ENCODE results near the gene ALAD.
"Not testable (repeated sequence)": the region's sequence is repeated elsewhere in the genome, so short reads cannot be mapped to it uniquely, and the experiment has no call there.

Gene ALAD

DNA sequence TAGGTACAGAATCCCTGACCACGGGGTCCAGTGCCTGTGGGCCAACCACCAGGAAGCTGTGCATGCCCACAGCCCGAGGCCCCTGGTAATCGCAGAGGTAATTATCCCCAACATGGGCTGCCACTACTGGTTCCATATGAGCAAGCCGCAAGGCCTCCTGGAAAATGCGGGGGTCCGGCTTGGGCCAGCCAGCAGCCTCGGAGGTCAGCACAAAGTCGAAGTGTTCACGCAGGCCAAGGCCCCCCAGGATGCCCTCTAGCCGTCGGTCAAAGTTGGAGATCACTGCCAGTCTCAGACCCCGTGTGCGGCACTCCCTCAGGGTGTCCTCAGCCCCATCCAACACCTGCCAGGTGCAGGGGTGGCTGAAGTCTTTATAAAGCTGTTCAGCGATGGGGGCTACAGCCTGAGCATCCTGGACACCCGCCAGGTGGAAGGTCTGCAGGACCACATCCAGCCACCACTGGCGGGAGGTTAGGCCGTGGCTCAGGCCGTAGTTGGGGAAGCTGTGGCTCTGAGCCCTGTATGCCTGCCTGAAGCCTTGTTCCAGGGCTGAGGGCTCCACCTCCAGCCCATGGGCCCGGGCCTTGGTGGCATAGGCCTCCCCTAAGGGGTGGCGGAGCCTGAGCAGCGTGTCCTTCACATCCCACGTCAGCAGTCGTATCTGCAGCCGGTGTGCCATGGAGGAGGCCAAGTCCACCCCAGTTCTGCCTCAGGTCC, 27.2 kb downstream of the ALAD start:
- DNase-seq (ENCODE audit: low spot score) = no peak

DNA sequence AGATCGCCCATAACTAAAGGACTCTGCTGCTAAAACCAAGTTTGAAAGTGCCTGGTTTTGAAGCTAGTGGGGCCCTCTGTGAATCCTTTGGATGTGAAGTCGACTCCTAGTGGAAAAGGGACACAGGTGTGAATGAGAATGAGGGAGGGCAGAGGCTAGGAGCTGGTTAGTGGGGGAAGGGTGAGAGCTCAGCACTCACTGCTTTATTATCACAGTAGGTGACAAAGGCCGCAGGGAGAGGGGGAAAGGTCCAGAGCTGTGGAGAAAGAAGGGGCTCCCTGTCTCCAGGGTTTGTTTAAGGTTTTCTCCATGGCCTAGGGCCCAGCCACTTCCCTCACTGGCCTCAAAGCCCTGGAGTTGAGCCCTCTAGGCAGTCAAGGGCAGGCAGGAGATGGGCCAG, 27.8 kb downstream of the ALAD start:
- no peak for DNase-seq (ENCODE audit: low spot score)

DNA sequence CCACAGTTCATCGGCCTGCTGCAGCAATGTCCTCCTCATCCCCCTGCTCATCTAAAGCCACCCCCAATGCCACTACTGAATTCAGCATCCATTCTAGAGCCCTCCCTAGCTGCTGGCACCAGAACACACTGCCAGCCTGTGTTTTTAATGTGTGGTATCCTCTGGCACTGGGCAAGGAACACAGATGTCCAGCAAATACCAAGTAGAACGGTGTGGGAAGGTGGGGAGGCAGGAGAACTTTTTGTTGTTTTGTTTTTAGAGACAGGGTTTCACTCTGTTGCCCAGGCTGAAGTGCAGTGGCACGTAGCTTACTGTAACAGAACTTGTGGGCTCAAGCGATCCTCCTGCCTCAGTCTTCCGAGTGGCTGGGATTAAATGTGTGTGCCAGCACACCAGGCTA, 29.0 kb downstream of the ALAD start:
- no peak for DNase-seq (ENCODE audit: low spot score)

DNA sequence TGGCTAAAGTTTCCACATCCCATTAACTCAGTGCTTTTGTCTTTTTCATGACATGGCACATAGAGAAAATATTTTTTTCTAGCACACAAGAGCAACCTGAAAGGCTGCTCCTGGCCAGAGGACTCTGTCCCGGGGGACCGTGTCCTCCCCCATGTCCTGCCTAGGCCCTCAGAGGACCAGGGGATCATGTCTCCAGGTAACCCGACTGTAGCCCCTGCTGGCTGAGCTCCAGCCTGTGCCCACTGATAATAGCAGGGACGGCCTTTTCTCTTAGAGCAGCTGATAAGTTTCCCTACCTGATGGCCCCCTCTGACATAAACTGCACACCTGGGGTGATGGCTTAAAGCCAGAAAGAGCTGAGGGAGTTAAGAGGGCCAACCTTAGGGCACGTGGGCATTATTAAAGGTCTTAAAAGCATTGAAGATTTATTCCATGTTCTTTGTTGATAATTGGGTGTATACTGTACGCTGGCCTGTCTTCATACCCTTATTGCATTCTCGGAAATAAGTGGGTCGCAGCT, 30.2 kb downstream of the ALAD start:
- no peak for DNase-seq (ENCODE audit: low spot score)

DNA sequence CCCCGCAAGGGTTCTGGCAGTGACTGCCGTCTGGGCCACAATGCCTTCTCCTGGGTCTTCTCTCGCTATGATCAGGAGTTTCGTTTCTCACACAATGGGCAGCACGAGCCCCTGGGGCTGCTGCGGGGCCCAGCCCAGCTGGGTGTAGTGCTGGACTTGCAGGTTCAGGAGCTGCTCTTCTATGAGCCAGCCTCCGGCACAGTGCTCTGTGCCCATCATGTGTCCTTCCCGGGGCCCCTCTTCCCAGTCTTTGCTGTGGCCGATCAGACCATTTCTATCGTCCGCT, 31.3 kb downstream of the ALAD start:
- DNase-seq (ENCODE audit: low spot score) = no peak

DNA sequence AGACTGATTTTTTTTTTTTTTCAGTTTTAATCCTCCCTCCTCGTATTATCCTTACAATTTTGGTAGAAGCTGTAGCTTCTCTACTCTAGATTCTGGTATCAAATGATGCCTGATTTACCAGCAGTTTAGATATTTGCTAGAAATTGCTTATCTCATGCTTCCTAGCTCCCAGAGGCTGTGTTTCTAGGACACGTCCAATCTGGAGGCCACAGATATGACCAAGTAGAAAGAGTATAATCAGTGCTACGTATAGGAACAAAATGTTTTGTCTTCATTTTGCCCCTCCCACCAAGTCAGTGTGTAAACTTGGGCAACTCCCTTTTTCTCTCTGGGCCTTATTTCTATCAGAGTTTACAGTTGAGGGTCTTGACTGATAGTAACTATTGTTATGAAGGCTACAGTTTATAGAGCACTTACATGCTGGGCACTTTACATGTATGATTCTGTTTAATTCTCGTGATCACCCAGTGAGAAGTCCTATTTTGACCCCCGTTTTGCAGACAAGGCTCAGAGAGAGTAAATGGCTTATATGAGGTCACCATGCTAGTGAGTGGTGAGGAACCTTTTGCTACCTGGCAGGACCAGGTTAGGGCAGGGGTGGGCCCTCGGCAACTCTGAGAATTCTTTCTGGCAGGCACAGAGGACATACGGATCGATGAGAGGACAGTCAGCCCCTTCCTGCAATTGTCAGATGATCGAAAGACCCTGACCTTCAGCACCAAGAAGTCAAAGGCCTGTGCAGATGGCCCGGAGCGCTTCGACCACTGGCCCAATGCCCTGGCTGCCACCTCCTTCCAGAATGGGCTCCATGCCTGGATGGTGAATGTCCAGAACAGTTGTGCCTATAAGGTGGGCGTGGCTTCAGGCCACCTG, 31.9 kb downstream of the ALAD start:
- no peak for DNase-seq (ENCODE audit: low spot score)

DNA sequence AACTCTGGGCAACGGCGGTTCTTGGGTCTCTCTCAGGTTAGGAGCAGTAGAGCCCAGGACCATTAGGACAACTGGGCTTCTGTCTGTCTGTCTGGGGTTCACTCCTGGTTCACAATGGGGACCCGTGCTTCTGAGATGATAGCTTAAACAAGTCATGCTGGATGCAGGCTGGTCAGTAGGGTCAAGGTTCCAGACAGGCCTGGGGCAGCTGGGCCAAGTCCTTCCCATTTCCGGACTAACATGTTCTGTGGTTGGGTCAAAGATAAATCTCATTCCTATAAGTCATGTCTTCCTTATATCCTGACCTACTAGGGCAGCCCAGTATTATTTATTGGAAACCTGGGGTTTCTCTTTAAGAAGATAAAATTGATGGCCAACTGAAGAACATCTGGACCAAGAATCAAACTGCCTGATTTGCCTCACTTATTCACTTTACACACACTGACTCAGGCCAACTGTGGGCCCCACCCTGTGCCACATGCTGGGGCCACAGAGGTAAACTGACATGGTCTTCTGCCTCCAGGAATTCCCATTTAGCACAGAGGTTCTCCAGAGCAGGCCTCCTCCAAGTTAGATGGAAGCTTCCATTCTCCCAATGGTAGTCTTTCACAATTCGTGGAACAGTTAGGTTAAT, 32.6 kb downstream of the ALAD start:
- DNase-seq (ENCODE audit: low spot score) = no peak

DNA sequence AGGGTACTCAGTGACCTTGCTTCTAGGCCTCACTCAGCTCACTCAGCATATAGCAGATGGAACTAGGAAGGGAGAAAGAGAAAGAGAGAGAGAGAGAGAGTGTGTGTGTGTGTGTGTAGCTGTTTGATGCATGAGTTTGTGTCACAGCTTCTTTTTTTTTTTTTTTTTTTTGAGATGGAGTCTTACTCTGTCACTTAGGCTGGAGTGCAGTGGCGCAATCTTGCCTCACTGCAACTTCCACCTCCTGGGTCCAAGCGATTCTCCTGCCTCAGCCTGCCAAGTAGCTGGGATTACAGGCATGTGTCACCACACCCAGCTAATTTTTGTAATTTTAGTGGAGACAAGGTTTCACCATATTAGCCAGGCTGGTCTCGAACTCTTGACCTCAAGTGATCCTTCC, 35.4 kb downstream of the ALAD start:
- DNase-seq (ENCODE audit: low spot score) = not testable (repeated sequence)

DNA sequence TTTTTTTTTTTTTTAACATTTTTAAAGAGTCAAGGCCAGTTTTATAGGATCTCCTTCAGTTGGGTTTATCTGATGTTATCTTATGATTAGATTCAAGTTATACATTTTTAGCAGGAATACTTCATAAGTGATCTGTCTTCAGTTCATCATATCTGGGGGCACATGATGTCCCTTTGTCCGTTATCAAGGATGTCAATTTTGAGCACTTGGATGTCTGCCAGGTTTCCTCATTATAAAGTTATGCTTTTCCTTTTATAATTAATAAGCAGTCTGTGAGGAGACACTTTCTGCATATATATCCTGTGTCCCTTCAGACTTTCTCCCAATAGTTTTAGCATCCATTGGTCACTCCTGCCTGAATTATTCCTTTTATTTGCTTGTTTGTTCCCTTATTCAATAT, 36.1 kb downstream of the ALAD start:
- no peak for DNase-seq (ENCODE audit: low spot score)

DNA sequence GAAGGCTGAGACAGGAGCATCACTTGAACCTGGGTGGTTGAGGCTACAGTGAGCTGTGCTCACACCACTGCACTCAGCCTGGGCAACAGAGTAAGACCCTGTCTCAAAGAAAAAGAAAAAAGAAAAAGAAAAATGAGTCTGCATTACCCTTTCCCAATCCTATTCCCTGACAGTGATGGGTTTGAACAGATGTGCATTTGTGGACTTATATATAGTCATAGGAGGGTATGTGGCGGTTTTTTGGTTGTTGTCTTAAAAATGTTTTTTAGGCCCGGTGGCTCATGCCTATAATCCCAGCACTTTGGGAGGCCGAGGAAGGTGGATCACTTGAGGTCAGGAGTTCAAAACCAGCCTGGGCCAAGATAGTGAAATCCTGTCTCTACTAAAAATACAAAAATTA, 37.7 kb downstream of the ALAD start:
- DNase-seq (ENCODE audit: low spot score) = no peak

DNA sequence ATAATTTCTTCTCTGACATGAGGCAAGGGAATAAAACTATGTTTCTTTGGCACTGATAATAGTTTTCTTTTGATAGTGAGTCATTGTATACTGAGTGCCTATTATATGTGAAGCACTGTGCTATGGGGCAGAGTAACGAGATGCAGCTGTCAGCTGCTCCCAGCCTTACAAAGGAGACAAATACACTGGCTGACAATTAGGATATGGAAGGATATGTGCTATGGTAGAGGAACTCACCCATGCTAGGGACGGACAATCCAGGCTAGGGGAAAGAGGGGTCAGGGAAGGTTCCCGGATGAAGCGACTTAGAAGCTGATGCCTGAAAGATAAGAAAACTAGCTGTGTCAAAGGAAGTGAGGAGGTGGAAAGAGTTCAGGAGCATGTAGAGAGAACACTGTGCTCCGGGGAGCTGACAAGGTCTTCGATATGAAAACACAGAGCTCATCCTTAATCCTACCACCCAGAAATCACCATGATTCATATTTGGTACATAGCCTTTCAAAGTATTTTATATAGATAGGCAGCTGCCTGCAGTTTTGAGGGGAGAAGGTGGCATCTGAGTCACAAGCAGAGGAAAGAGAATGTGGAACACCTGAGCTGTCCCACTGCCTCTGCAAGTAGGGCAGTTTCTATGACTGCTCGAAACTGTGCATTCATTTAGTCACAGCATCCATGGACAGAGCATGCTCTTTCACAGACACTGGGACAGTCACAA, 39.6 kb downstream of the ALAD start:
- DNase-seq (ENCODE audit: low spot score) = peak; percentile 55

DNA sequence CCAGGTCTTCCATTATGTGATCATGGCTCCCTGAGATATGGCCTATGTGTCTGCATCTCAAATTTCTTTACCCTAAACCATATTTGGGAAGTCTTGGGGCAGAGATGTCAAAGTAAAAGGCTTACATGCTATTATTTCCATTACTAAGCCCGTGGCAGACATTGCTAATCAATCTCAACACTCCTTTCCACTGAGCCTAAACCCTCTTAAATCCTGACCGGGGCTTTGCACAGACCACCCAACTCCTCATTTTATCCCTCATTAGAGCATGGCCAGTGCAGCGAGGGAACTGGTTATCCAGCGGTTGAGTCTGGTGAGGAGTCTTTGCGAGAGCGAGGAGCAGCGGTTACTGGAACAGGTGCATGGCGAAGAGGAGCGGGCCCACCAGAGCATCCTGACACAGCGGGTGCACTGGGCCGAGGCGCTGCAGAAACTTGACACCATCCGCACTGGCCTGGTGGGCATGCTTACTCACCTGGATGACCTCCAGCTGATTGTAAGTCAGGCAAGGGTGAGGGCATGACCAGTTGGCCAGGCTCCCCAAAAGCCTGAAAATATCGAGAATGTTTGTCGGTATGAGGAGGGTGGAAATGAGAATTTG, 40.7 kb downstream of the ALAD start:
- DNase-seq (ENCODE audit: low spot score) = no peak

DNA sequence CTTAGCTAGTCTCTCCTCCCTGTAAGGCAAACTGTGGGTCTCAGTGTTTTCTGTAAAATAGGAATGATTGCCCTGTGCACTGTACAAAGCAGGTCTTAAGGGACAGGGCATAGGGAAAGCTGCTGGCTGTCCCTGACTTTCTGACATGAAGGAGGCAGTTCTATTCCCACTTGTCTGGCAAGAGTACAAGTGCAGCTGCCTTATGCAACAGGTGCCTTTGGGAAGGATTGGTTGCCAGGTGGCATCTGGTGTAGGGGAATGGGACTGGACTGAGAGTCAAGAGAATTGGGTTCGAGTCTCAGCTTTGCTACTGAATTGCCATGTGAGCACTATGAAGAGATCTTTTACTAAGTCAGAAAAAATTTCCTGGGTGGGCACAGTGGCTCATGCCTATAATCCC, 41.7 kb downstream of the ALAD start:
- no peak for DNase-seq (ENCODE audit: low spot score)

DNA sequence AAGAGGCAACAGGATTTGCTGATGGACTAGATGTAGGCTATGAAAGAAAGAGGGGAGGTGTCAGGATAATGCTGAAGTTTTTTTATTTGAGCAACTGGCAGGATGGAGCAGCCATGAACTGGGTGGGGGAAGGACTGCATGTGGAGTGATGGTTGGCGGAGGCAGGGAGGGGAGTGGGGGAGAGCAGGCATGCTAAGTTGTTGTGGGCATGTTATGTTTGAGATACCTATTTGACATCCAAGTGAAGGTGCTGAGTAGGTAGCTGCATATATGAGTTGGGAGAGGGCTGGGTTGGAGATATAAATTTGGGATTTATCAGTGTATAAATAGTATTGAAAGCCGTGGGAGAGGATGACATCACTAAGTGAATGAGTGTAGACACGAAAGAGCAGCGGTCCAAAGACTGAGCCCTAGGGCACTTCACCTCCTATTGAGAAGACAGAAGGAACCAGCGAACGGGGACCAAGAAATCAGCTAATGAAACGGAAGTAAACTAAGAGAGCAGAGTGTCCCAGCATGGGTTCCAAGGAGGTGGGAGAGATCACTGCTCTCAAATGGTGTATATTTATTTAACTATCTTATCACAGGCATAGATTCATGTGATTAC, 44.3 kb downstream of the ALAD start:
- DNase-seq (ENCODE audit: low spot score) = no peak

DNA sequence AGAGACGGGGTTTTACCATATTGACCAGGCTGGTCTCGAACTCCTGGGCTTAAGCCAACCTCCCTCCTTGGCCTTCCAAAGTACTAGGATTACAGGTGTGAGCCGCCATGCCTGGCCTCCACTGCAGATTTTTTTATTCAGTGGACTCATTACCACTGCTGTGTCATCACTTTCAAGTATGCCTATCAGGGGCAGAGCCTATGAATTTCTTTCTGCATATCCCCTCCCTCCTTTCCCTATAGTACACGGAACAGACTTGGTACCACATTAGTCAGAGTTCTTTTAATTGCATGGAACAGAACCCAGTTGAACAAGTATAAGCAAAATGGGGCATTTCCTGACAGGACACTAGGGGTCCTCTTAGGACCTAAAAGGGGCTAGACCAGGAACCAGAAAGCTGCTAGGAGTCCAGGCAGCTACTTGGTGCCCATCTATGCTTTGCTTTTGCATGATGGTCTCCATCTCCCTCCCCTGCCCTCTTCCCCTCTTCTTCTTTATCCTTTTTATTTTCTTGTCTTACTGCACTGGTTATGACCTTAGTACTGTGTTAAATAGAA, 46.0 kb downstream of the ALAD start:
- no peak for DNase-seq (ENCODE audit: low spot score)

DNA sequence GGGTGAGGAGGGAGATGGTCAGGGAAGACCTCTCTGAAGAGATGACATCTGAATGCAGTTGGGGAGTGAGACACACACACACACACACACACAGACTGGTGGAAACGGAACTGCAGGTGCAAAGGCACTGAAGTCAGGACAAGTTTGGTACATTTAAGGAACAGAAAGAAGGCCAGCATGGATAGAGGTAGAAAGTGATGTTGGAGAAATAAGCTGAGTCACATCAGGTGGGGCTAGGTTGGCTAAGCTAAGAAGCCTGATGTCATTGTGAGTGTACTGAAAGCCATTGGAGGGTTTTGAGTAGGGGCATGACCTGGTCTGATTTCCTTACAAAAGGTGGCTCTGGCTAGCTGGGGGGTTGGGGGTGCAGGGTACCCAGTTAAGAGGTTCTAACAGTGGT, 48.7 kb downstream of the ALAD start:
- DNase-seq (ENCODE audit: low spot score) = no peak

DNA sequence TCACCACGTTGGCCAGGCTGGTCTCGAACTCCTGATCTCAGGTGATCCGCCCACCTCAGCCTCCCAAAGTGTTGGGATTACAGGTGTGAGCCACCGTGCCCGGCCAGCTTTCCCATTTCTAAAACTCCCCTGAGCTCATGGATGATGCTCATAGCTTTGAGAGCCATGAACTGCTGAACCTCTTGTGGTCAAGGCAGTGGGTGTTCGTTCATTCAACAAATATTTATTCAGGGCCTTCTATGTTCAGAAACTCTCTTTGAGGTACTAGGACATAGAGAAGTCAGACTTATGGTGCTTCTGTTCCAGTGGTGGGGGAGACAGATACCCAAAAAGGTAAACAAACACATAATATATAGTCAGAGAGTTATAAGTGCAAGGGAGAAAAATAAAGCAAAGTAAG, 49.1 kb downstream of the ALAD start:
- DNase-seq (ENCODE audit: low spot score) = no peak

DNA sequence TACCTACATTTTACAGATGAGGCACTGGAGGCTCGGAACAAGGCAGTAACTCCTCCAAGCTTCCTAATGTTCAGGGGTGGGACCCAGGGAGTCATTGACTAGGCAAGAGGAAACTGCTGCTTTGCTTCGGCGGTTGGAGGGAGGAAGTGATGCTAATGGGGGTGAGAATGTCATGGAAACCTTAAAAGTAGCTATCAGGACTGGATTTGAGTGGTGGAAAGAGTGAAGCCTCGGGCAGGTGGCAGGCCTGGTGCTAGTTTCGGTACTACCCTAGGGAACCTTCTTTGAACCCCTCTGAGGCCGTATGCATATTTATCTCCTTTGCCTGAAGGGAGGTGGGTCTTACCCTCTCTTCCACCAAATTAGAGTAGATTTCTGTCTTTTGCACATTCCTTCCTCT, 50.1 kb downstream of the ALAD start:
- DNase-seq (ENCODE audit: low spot score) = no peak

DNA sequence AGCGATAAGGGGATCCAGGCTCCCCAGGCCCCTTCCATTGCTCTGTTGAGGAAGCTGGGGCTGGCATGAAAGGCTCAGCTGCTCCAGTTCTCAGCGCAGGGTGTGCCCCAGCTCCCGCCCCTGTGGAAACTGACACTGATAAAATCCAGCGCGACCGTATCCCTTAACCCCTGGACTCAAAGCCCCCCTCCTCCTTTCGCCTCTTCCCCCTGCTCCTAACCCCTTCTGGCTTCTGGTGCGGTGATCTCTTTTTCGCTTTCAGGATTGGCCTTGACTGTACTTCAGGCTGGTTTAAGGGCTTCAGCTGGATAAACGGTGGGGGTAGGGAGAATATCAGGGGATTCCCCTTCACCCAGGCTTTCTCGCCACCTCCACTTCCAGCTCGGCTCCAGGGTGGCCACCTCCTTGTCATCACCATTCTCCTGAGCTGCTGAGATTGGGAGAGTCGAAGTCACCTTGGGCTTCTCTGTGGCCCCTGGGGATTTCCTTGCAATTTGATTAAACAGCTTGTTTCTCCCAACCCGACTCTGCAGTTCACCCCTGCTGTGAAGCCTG, 50.9 kb downstream of the ALAD start:
- no peak for DNase-seq (ENCODE audit: low spot score)

DNA sequence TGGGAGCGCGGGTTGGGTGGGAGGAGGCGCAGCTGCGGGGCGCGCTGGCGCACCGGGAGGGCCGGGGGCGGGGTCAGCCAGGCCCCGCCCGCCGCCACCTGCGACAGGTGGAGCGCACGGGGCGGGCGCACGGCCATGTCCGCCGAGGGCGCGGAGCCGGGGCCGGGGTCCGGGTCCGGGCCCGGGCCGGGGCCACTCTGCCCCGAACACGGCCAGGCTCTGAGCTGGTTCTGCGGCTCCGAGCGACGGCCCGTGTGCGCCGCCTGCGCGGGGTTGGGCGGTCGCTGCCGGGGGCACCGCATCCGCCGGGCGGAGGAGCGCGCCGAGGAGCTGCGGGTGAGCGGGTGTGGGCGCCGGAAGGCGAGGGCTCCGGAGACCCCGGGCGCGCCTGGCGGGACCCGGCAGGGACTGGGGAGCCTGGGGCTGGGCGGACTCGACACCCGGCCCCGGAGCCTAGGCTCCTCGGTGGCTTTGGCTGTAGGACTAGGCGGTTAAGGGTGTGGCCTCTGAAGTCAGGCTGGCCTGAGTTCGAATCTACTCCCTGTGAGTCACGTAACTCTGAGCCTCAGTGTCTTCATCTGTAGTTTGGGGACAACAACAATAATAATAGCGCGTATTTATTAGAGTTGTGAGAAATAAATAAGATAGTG, 51.5 kb downstream of the ALAD start, which contains the start of gene BSPRY:
Gene BSPRY (plus strand): TSS at position 97 of the 650 bp plus-strand sequence. CDS start 39 bp downstream, at position 136.
- peak; percentile 38 for DNase-seq (ENCODE audit: low spot score)

Data from GM03348 (cell line).